IPS DF 19.7 (cell line): Measurements from ENCODE around the gene RNF157.
"Not testable (repeated sequence)": the region's sequence is repeated elsewhere in the genome, so short reads cannot be mapped to it uniquely, and the experiment has no call there.

Source experiments
- DNase-seq: peaks from one replicate; pipeline ENCODE4 v3.0.0-alpha.2; 2013; ENCODE audit warnings: low read depth, low spot score

RNF157 gene

GRCh38 chr17:76270770-76271668 lies 30.7 kb upstream of the RNF157 start:
- no peak for DNase-seq

- DNase-seq, result no peak
Measured at GRCh38 chr17:76270127-76270592, 29.9 kb upstream of the RNF157 start.

GRCh38 chr17:76268991-76269981 lies 29.0 kb upstream of the RNF157 start:
- DNase-seq, result no peak

- DNase-seq, result no peak
Measured at GRCh38 chr17:76268015-76268749, 27.9 kb upstream of the RNF157 start.

- DNase-seq, result not testable (repeated sequence)
Measured at GRCh38 chr17:76267581-76268001, 27.3 kb upstream of the RNF157 start.

GRCh38 chr17:76267051-76267576 lies 26.8 kb upstream of the RNF157 start:
- DNase-seq, result no peak

- no peak for DNase-seq
Measured at GRCh38 chr17:76266244-76266938, 26.1 kb upstream of the RNF157 start.

- no peak for DNase-seq
Measured at GRCh38 chr17:76265624-76266243, 25.4 kb upstream of the RNF157 start.

- DNase-seq, result peak; percentile 92
Measured at GRCh38 chr17:76264755-76265623, 24.7 kb upstream of the RNF157 start, which contains the start of gene UBALD2. Gene UBALD2 (plus strand): TSS chr17:76265348. CDS start chr17:76265506, 158 bp downstream.

GRCh38 chr17:76264425-76264754 lies 24.1 kb upstream of the RNF157 start:
- no peak for DNase-seq

- no peak for DNase-seq
Measured at GRCh38 chr17:76263896-76264295, 23.6 kb upstream of the RNF157 start.

GRCh38 chr17:76262732-76263344 lies 22.5 kb upstream of the RNF157 start:
- DNase-seq, result no peak

GRCh38 chr17:76261421-76262215 lies 21.3 kb upstream of the RNF157 start:
- no peak for DNase-seq

GRCh38 chr17:76260669-76261068 lies 20.4 kb upstream of the RNF157 start:
- DNase-seq, result no peak

GRCh38 chr17:76260220-76260619 lies 19.9 kb upstream of the RNF157 start:
- no peak for DNase-seq

GRCh38 chr17:76256430-76257050 lies 16.2 kb upstream of the RNF157 start:
- not testable (repeated sequence) for DNase-seq

- DNase-seq, result no peak
Measured at GRCh38 chr17:76255801-76256429, 15.6 kb upstream of the RNF157 start.
